ENCODE data around the gene F2RL1.
A peak's percentile ranks its signal among the peaks of the same experiment; 100 is the strongest.

DNA sequence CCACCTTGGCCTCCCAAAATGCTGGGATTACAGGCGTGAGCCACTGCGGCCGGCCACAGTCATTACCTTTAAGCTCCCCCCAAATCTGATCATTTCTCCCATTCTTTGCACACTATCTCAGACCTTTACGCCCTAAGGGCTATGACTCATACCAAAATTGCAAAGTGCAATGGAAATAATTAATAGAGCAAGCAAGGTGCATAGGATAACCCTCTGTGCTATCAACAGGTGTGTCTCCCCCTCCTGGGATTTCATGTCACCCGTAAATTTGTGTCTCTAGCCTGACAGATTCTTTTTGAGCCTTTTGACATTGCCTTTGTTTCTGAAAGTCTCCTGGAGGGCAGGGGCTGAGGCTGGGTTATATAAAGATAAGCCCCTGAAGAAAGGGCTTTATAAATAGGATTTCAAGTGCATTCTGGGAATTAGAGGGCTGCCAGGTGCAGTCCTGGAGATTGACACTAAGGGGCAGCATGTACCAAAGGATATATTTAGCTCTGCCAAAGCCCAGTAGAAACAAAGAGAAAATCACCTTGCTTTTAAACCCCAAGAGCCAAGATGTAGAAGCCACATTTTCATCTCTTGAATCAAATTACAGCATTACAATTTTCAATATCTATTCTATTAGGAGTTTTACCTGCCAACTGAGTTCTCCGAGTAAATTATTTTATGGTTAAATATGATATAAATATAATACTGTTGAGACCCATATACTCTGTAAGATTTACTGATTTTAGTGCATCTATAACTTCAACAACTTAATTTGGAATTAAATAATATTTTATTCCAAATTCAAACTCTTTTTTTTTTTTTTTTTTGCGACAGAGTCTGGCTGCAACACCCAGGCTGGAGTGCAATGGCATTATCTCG lies 49.2 kb downstream of the F2RL1 start:
- TF ChIP-seq, protein P1, sequence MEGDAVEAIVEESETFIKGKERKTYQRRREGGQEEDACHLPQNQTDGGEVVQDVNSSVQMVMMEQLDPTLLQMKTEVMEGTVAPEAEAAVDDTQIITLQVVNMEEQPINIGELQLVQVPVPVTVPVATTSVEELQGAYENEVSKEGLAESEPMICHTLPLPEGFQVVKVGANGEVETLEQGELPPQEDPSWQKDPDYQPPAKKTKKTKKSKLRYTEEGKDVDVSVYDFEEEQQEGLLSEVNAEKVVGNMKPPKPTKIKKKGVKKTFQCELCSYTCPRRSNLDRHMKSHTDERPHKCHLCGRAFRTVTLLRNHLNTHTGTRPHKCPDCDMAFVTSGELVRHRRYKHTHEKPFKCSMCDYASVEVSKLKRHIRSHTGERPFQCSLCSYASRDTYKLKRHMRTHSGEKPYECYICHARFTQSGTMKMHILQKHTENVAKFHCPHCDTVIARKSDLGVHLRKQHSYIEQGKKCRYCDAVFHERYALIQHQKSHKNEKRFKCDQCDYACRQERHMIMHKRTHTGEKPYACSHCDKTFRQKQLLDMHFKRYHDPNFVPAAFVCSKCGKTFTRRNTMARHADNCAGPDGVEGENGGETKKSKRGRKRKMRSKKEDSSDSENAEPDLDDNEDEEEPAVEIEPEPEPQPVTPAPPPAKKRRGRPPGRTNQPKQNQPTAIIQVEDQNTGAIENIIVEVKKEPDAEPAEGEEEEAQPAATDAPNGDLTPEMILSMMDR (IDR thresholded peaks at IDR 0.05): peak; percentile 71
- no peak for TF ChIP-seq EZH2 (IDR thresholded peaks at IDR 0.05; ENCODE audit: borderline replicate concordance, insufficient read depth, low read depth, low read length, poor library complexity, severe bottlenecking)
